ENCODE measurements around the gene QRFPR.

DNA sequence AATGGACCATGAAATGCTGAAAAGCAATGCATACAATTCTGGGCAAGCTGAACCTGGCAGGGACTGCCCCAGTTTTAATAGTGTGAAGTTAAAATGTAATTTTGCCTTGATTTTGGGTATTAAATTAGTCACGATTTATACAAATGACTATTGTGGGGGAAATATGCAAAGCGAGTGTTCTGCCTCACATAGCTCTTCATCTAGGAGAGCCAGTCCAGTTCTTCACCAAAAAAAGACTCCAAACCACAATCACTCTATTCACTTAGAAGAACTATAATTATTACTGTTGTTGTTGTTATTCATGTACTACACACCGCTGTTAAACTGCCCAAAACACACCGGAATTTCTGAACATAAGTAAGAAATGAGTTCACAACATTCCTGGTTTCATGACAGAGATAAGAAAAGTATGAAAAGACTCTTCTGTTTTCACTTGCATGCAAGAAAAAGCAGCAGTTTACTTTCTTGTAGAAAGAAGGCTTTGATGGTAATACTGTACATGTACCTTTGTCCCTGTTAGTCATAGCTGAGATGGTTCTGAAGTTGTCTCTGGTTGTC, 101.9 kb downstream of the QRFPR start:
- no peak for TF ChIP-seq POLR2A (IDR thresholded peaks at IDR 0.05)
- TF ChIP-seq, protein P1, sequence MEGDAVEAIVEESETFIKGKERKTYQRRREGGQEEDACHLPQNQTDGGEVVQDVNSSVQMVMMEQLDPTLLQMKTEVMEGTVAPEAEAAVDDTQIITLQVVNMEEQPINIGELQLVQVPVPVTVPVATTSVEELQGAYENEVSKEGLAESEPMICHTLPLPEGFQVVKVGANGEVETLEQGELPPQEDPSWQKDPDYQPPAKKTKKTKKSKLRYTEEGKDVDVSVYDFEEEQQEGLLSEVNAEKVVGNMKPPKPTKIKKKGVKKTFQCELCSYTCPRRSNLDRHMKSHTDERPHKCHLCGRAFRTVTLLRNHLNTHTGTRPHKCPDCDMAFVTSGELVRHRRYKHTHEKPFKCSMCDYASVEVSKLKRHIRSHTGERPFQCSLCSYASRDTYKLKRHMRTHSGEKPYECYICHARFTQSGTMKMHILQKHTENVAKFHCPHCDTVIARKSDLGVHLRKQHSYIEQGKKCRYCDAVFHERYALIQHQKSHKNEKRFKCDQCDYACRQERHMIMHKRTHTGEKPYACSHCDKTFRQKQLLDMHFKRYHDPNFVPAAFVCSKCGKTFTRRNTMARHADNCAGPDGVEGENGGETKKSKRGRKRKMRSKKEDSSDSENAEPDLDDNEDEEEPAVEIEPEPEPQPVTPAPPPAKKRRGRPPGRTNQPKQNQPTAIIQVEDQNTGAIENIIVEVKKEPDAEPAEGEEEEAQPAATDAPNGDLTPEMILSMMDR (IDR thresholded peaks at IDR 0.05): no peak

Data from breast epithelium (tissue), 3 donors.